IMR-90 (cell line): ENCODE measurements around the gene PDYN. TPM values are rescaled to one million over a fixed set of nuclear protein-coding genes. Genes with fewer than 3 reads are reported as not detected.

Experiments used
- ATAC-seq: fragments of 200-7000 bp; cut with Tn5 transposase; 2 replicates; pipeline ENCODE4 v1.9.1; 2020; ENCODE audit warnings: low read depth, mild to moderate bottlenecking, moderate library complexity
- BruUV-seq: library from RNA; stranded (reverse); fragments of 400-500 nt; replicated peaks from 2 replicates; lab custom pipeline; 2021; lab: Mats Ljungman, UMichigan
- CTCF ChIA-PET: fragments of 300-600 bp; formaldehyde crosslinking; extraction: SDS; loops from one replicate; lab custom pipeline; 2021; ENCODE audit warnings: antibody characterized with exemption; lab: Yijun Ruan, JAX
- POLR2A ChIA-PET: fragments of 300-600 bp; sonication (Branson Sonifier 250); formaldehyde crosslinking; loops from one replicate; lab custom pipeline; 2022; ENCODE audit warnings: antibody characterized with exemption; ENCODE audit not compliant: unreplicated experiment; lab: Charles Lee
- DNase-seq: peaks from one replicate; pipeline ENCODE4 v3.0.0; 2013
- H2AFZ ChIP-seq: replicated peaks from 2 replicates; pipeline ENCODE3; 2013; ENCODE audit warnings: low read length, mild to moderate bottlenecking; ENCODE audit not compliant: poor library complexity
- H2AK5ac ChIP-seq: 2 replicates; pipeline ENCODE4 v1.6.1; 2013; ENCODE audit warnings: low read depth, low read length, inconsistent platforms
- H2AK9ac ChIP-seq: replicated peaks from 2 replicates; pipeline ENCODE3; 2013; ENCODE audit warnings: mild to moderate bottlenecking, low read depth, low read length, moderate library complexity; ENCODE audit not compliant: poor library complexity
- H2BK120ac ChIP-seq: 2 replicates; pipeline ENCODE4 v1.6.1; 2013; ENCODE audit warnings: low read depth, low read length, inconsistent platforms
- H2BK15ac ChIP-seq: 3 replicates; pipeline ENCODE4 v1.6.1; 2013; ENCODE audit warnings: low read depth, low read length, inconsistent platforms
- H2BK20ac ChIP-seq: 2 replicates; pipeline ENCODE4 v1.6.1; 2013; ENCODE audit warnings: low read depth, mild to moderate bottlenecking, inconsistent platforms, low read length, moderate library complexity
- H2BK5ac ChIP-seq: 2 replicates; pipeline ENCODE4 v1.6.1; 2013; ENCODE audit warnings: mild to moderate bottlenecking, low read depth, low read length, inconsistent platforms; ENCODE audit not compliant: poor library complexity, severe bottlenecking
- H3K14ac ChIP-seq: replicated peaks from 2 replicates; pipeline ENCODE4 v1.6.1; 2013; ENCODE audit warnings: low read depth, low read length, inconsistent platforms
- H3K18ac ChIP-seq: 2 replicates; pipeline ENCODE4 v1.6.1; 2013; ENCODE audit warnings: low read depth, low read length, control low read depth
- H3K23ac ChIP-seq: 2 replicates; pipeline ENCODE4 v1.6.1; 2013; ENCODE audit warnings: low read depth, low read length, inconsistent platforms
- H3K27ac ChIP-seq: 2 replicates; pipeline ENCODE4 v1.5.1; 2013; ENCODE audit warnings: mild to moderate bottlenecking, control low read depth, low read length; ENCODE audit not compliant: insufficient read depth
- H3K27me3 ChIP-seq: 2 replicates; pipeline ENCODE4 v1.6.1; 2013; ENCODE audit warnings: low read length; ENCODE audit not compliant: control insufficient read depth, insufficient read depth
- H3K36me3 ChIP-seq: 2 replicates; pipeline ENCODE4 v1.6.1; 2013; ENCODE audit warnings: low read length, mixed read lengths; ENCODE audit not compliant: control insufficient read depth, insufficient read depth
- H3K4ac ChIP-seq: 2 replicates; pipeline ENCODE4 v1.6.1; 2013; ENCODE audit warnings: low read depth, low read length, inconsistent platforms
- H3K4me1 ChIP-seq: 2 replicates; pipeline ENCODE4 v1.6.1; 2013; ENCODE audit warnings: low read length, mixed read lengths; ENCODE audit not compliant: control insufficient read depth, insufficient read depth
- H3K4me2 ChIP-seq: 2 replicates; pipeline ENCODE4 v1.6.1; 2013; ENCODE audit warnings: low read depth, mild to moderate bottlenecking, control low read depth, low read length, moderate library complexity
- H3K4me3 ChIP-seq: 2 replicates; pipeline ENCODE4 v1.5.1; 2013; ENCODE audit warnings: low read depth, mild to moderate bottlenecking, control low read depth, low read length, moderate library complexity; ENCODE audit not compliant: insufficient read depth
- H3K56ac ChIP-seq: 2 replicates; pipeline ENCODE4 v1.6.1; 2013; ENCODE audit warnings: low read length, inconsistent platforms; ENCODE audit not compliant: insufficient read depth; ENCODE audit errors: extremely low read depth
- H3K79me1 ChIP-seq, 2 experiments: 2 replicates each; pipeline ENCODE4 v1.6.1; 2013; ENCODE audit warnings: low read length in 2 of 2, inconsistent platforms in 1 of 2, low read depth in 1 of 2
- H3K9ac ChIP-seq: 2 replicates; pipeline ENCODE4 v1.6.1; 2013; ENCODE audit warnings: low read depth, low read length, control low read depth
- H3K9me1 ChIP-seq: 2 replicates; pipeline ENCODE4 v1.6.1; 2013; ENCODE audit warnings: low read length, inconsistent platforms; ENCODE audit not compliant: insufficient read depth
- H3K9me3 ChIP-seq: 2 replicates; pipeline ENCODE4 v1.6.1; 2013; ENCODE audit warnings: low read length; ENCODE audit not compliant: control insufficient read depth, insufficient read depth
- H4K20me1 ChIP-seq: 2 replicates; pipeline ENCODE4 v1.6.1; 2013; ENCODE audit warnings: low read length, inconsistent platforms; ENCODE audit not compliant: insufficient read depth
- H4K5ac ChIP-seq: 2 replicates; pipeline ENCODE4 v1.6.1; 2013; ENCODE audit warnings: mild to moderate bottlenecking, low read depth, low read length, control low read depth
- H4K8ac ChIP-seq, 2 experiments: 2 replicates each; pipeline ENCODE4 v1.6.1; 2013; ENCODE audit warnings: low read depth in 2 of 2, low read length in 2 of 2, control low read depth in 1 of 2, inconsistent platforms in 1 of 2
- H4K91ac ChIP-seq: 2 replicates; pipeline ENCODE4 v1.6.1; 2013; ENCODE audit warnings: low read depth, low read length, inconsistent platforms; ENCODE audit not compliant: insufficient read depth
- BHLHE40 ChIP-seq: fragments of 150-350 bp; IDR thresholded peaks from 2 replicates; pipeline ENCODE4 v1.6.1; 2016; ENCODE audit warnings: mild to moderate bottlenecking, low read depth, low read length
- CEBPB ChIP-seq: IDR thresholded peaks from 2 replicates; pipeline ENCODE4 v1.6.1; 2012; ENCODE audit warnings: low read depth, low read length, improper control_type of control experiment
- CTCF ChIP-seq: conservative IDR thresholded peaks from 2 replicates; pipeline ENCODE4 v1.5.1; 2012; ENCODE audit warnings: mild to moderate bottlenecking, low read depth, low read length, improper control_type of control experiment
- MAZ ChIP-seq: IDR thresholded peaks from 2 replicates; pipeline ENCODE4 v1.6.1; 2012; ENCODE audit warnings: low read depth, mild to moderate bottlenecking, low read length, improper control_type of control experiment, moderate library complexity, borderline replicate concordance
- NFE2L2 ChIP-seq: fragments of 150-350 bp; IDR thresholded peaks from 2 replicates; pipeline ENCODE4 v1.6.1; 2016; ENCODE audit warnings: low read depth, mild to moderate bottlenecking, low read length
- POLR2A ChIP-seq: IDR thresholded peaks from 2 replicates; pipeline ENCODE4 v1.6.1; 2012; ENCODE audit warnings: mild to moderate bottlenecking, low read depth, low read length
- RAD21 ChIP-seq: IDR thresholded peaks from 2 replicates; pipeline ENCODE4 v1.6.1; 2012; ENCODE audit warnings: low read length, improper control_type of control experiment
- RCOR1 ChIP-seq: IDR thresholded peaks from 2 replicates; pipeline ENCODE4 v1.6.1; 2012; ENCODE audit warnings: mild to moderate bottlenecking, low read length, improper control_type of control experiment; ENCODE audit not compliant: insufficient replicate concordance
- RFX5 ChIP-seq: IDR thresholded peaks from 2 replicates; pipeline ENCODE4 v1.8.0; 2012; ENCODE audit warnings: low read depth, mild to moderate bottlenecking, low read length, moderate library complexity
- WGBS, 2 experiments: methylation state at CpG; one replicate each; pipeline versions ENCODE4 v1.1.5 to v1.1.7; 2013; ENCODE audit warnings: missing lambda C conversion rate in 2 of 2; ENCODE audit not compliant: insufficient read length in 1 of 2; ENCODE audit errors: extremely low coverage in 2 of 2; 5-methylcytosine and 5-hydroxymethylcytosine counted together
- dilution Hi-C: fragments of 300-500 bp; cut with HindIII; formaldehyde crosslinking; loops from one replicate; pipeline ENCODE4 v1.14.3; 2018; ENCODE audit warnings: low sequenced_read_pairs; ENCODE audit not compliant: unreplicated experiment
- in situ Hi-C: fragments of 300-500 bp; cut with MboI; formaldehyde crosslinking; loops from 3 replicates; pipeline ENCODE4 v1.14.3; 2019; ENCODE audit warnings: low sequenced_read_pairs, inconsistent platforms, mixed read lengths
- intact Hi-C: fragments of 100-400 bp; cut with micrococcal nuclease; formaldehyde crosslinking; loops from 2 replicates; pipeline ENCODE4 v1.10.0; 2022
- polyA plus RNA-seq, 3 experiments: library from polyadenylated mRNA; depleted of rRNA; stranded (reverse); fragments of >200 nt; gene quantifications; 2 replicates each; pipeline ENCODE4 v1.2.3, GENCODE V29; 2012; ENCODE audit warnings: low replicate concordance in 1 of 3
- total RNA-seq: library from RNA; depleted of rRNA; stranded (reverse); fragments of >200 nt; gene quantifications from 2 replicates; pipeline ENCODE4 v1.2.3, GENCODE V29; 2012
- TF ChIP-seq, protein P1 (sequence below): fragments of 150-350 bp; IDR thresholded peaks from 2 replicates; pipeline ENCODE4 v1.6.1; 2016; ENCODE audit warnings: low read depth, mild to moderate bottlenecking, low read length, moderate library complexity, borderline replicate concordance
- TF ChIP-seq, protein P2 (sequence below): fragments of 150-350 bp; IDR thresholded peaks from 2 replicates; pipeline ENCODE4 v1.6.1; 2017; ENCODE audit warnings: mild to moderate bottlenecking, antibody characterized with exemption, low read length, low read depth

The PDYN gene
- total and polyA plus RNA-seq, 2 of the 4 experiments (the other 2 are of a cell fraction), result not detected

DNA sequence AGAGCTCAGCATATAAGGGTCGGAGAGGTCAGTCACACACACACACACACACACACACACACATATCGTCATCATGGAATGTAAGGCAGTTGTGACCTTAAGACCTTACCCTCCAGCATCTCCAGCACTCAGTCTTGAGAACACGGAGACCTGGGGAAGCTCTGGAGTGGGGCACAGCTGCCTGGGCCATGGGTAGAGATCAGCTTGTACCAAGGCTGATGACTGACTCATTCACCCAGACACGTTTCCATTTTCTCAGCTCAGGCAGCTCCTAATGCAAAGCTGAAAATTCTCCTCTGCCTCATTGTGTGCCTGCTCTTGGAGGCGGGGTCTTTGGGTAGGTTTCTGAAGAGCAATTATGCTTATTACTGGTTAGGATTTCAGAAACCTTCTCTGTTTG, 38.3 kb upstream of the PDYN start:
- Histone ChIP-seq H3K18ac (no peak overlapping the region), H3K4ac (no peak overlapping the region), H2AK9ac (no peak overlapping the region), H3K4me3 (no peak overlapping the region), H3K27ac (no peak overlapping the region), H3K14ac (no peak overlapping the region), H2BK20ac (no peak overlapping the region), H2AK5ac (no peak overlapping the region), H4K20me1 (no peaks in the 10 kb centered on the region), H3K4me2 (no peak overlapping the region), H3K79me1 (no peaks in the 10 kb centered on the region), H2BK5ac (no peak overlapping the region), H3K23ac (no peak overlapping the region), H3K36me3 (no peaks in the 10 kb centered on the region), H2BK15ac (no peak overlapping the region), H3K56ac (no peak overlapping the region), H4K8ac (no peak overlapping the region), H2BK120ac (no peak overlapping the region), H4K5ac (no peak overlapping the region), H4K91ac (no peak overlapping the region), H3K27me3 (peaks cover 1% of the 10 kb centered on the region; the same call in 1 of the 2 replicates), H3K4me1 (no peaks in the 10 kb centered on the region), H3K9me3 (no peaks in the 10 kb centered on the region), H2AFZ (no peak overlapping the region), H3K9ac (no peak overlapping the region), H3K9me1 (no peaks in the 10 kb centered on the region)
- ChIA-PET CTCF (no interaction called here), POLR2A (no interaction called here)
- DNase-seq, result no peak
- intact Hi-C loops (no loop called here), dilution Hi-C loops (no loop called here), in situ Hi-C loops (no loop called here)
- no peak for TF ChIP-seq MAZ
- TF ChIP-seq POLR2A, result no peak
- TF ChIP-seq, protein P1, sequence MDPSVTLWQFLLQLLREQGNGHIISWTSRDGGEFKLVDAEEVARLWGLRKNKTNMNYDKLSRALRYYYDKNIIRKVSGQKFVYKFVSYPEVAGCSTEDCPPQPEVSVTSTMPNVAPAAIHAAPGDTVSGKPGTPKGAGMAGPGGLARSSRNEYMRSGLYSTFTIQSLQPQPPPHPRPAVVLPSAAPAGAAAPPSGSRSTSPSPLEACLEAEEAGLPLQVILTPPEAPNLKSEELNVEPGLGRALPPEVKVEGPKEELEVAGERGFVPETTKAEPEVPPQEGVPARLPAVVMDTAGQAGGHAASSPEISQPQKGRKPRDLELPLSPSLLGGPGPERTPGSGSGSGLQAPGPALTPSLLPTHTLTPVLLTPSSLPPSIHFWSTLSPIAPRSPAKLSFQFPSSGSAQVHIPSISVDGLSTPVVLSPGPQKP, result no peak
- TF ChIP-seq RFX5, result no peak
- TF ChIP-seq RCOR1, result no peak
- no peak for TF ChIP-seq BHLHE40
- no peak for TF ChIP-seq RAD21
- TF ChIP-seq, protein P2, sequence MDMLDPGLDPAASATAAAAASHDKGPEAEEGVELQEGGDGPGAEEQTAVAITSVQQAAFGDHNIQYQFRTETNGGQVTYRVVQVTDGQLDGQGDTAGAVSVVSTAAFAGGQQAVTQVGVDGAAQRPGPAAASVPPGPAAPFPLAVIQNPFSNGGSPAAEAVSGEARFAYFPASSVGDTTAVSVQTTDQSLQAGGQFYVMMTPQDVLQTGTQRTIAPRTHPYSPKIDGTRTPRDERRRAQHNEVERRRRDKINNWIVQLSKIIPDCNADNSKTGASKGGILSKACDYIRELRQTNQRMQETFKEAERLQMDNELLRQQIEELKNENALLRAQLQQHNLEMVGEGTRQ, result no peak
- TF ChIP-seq CTCF, result no peak
- TF ChIP-seq NFE2L2, result no peak
- no peak for TF ChIP-seq CEBPB
- no TSS peak for BruUV-seq
- WGBS, 2 experiments, result no CpG with 5 or more reads among the region's 5 CpGs
- no peak for ATAC-seq
